Activated naive CD4-positive, alpha-beta T cell treated with anti-CD3 and anti-CD28 coated beads, Interleukin-2, amount 50 U/mL, for 16 hours (primary cell): ENCODE measurements around the gene EEF1AKMT2.
"Not testable (repeated sequence)": the region's sequence is repeated elsewhere in the genome, so short reads cannot be mapped to it uniquely, and the experiment has no call there.

Experiments
- DNase-seq: peaks from one replicate; pipeline ENCODE4 v3.0.0-alpha.2; 2020

EEF1AKMT2 gene

GRCh38 chr10:124791547-124792348 is at the start of gene EEF1AKMT2:
Gene EEF1AKMT2, minus strand, starts transcription at chr10:124791887. Its CDS starts 54 bp downstream, at chr10:124791833.
- peak; percentile 89 for DNase-seq

- no peak for DNase-seq
Observed at GRCh38 chr10:124837687-124838086, 46.0 kb upstream of the EEF1AKMT2 start.

GRCh38 chr10:124831116-124831515 is 39.4 kb upstream of the EEF1AKMT2 start:
- DNase-seq: no peak

- no peak for DNase-seq
Observed at GRCh38 chr10:124830445-124830844, 38.8 kb upstream of the EEF1AKMT2 start.

GRCh38 chr10:124829447-124830115 is 37.9 kb upstream of the EEF1AKMT2 start:
- no peak for DNase-seq

- DNase-seq: no peak
Observed at GRCh38 chr10:124827474-124827873, 35.8 kb upstream of the EEF1AKMT2 start.

- no peak for DNase-seq
Observed at GRCh38 chr10:124826262-124826661, 34.6 kb upstream of the EEF1AKMT2 start.

GRCh38 chr10:124825702-124826101 is 34.0 kb upstream of the EEF1AKMT2 start:
- DNase-seq: no peak

GRCh38 chr10:124824932-124825331 is 33.2 kb upstream of the EEF1AKMT2 start:
- not testable (repeated sequence) for DNase-seq

- no peak for DNase-seq
Observed at GRCh38 chr10:124824507-124824906, 32.8 kb upstream of the EEF1AKMT2 start.

GRCh38 chr10:124821520-124821919 is 29.8 kb upstream of the EEF1AKMT2 start:
- DNase-seq: no peak

- DNase-seq: no peak
Observed at GRCh38 chr10:124820121-124820520, 28.4 kb upstream of the EEF1AKMT2 start.

- no peak for DNase-seq
Observed at GRCh38 chr10:124802313-124802675, 10.6 kb upstream of the EEF1AKMT2 start.

GRCh38 chr10:124799211-124799610 is 7.5 kb upstream of the EEF1AKMT2 start:
- DNase-seq: no peak

GRCh38 chr10:124798781-124799180 is 7.1 kb upstream of the EEF1AKMT2 start:
- no peak for DNase-seq

- DNase-seq: no peak
Observed at GRCh38 chr10:124798364-124798763, 6.7 kb upstream of the EEF1AKMT2 start.

GRCh38 chr10:124792998-124793352 is 1.3 kb upstream of the EEF1AKMT2 start:
- DNase-seq: no peak

GRCh38 chr10:124782900-124783299 is 8.8 kb downstream of the EEF1AKMT2 start:
- DNase-seq: not testable (repeated sequence)

GRCh38 chr10:124768791-124769190 is 22.9 kb downstream of the EEF1AKMT2 start:
- DNase-seq: no peak

GRCh38 chr10:124765256-124765655 is 26.4 kb downstream of the EEF1AKMT2 start:
- DNase-seq: no peak

- DNase-seq: no peak
Observed at GRCh38 chr10:124763267-124763666, 28.4 kb downstream of the EEF1AKMT2 start.

- no peak for DNase-seq
Observed at GRCh38 chr10:124762281-124762680, 29.4 kb downstream of the EEF1AKMT2 start.

- no peak for DNase-seq
Observed at GRCh38 chr10:124756156-124756903, 35.4 kb downstream of the EEF1AKMT2 start.

GRCh38 chr10:124755581-124755980 is 36.1 kb downstream of the EEF1AKMT2 start:
- DNase-seq: no peak
